GM12892 (cell line): ENCODE results near the gene KRTAP5-9.

Experiments used
- POLR2A ChIP-seq: IDR thresholded peaks from 2 replicates; pipeline ENCODE4 v1.6.1; 2011; ENCODE audit warnings: low read depth, low read length, control low read depth
- POLR2AphosphoS5 ChIP-seq: IDR thresholded peaks from 2 replicates; pipeline ENCODE4 v1.6.1; 2011; ENCODE audit warnings: low read depth, low read length, control low read depth

GRCh38 chr11:71518506-71519471, 29.4 kb upstream of the KRTAP5-9 start:
- TF ChIP-seq POLR2A (no peak), POLR2AphosphoS5 (no peak)
